Measurements from ENCODE around the gene ITGAD.
A peak's percentile ranks its signal among the peaks of the same experiment; 100 is the strongest.
"Not testable (repeated sequence)": the region's sequence is repeated elsewhere in the genome, so short reads cannot be mapped to it uniquely, and the experiment has no call there.

ITGAD gene

DNA sequence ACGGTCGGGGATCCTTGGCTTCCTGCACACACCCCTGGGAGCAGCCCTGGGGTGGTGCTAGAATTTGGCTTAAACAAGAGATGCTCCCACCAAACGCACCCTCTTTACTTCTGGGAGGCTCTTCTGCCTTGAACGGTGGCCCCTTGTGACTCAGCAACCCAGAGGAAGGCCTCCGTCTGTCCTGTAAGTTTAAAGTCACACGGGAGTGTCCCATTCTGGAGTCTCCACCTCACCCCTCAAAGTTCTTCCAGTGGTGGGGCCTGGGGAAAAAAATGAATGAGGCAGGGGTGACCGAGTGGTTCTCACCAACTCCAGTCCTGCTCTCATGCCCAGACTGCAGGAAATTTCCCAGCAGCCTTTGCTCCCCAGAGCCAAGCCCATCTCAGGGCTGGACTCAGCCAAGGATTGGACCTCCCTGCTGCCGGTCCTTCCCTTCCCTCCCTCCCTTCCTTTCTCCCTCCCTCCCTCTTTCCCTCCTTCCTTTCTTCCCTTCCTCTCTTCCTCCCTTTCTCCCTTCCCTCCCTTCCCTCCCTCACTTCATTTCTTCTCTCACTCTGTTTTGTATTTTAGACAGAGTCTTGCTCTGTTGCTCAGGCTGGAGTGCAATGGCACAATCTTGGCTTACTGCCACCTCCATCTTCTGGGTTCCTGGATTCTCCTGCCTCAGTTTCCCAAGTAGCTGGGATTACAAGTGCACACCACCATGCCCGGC is 11.4 kb downstream of the ITGAD start:
- no peak for DNase-seq

DNA sequence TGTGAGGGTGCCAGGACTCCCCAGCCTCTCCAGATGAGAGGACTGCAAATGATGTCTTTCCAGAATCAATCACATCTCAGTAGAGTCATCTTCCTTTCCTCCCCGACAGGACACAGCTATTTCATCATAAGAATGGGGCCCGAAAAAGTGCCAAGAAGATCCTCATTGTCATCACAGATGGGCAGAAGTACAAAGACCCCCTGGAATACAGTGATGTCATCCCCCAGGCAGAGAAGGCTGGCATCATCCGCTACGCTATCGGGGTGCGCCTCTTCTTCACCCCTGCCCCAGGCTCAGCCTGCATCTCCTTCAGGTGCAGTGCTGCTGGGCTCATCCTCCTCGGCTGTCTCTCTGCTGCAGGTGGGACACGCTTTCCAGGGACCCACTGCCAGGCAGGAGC is 14.3 kb downstream of the ITGAD start:
- DNase-seq = no peak

DNA sequence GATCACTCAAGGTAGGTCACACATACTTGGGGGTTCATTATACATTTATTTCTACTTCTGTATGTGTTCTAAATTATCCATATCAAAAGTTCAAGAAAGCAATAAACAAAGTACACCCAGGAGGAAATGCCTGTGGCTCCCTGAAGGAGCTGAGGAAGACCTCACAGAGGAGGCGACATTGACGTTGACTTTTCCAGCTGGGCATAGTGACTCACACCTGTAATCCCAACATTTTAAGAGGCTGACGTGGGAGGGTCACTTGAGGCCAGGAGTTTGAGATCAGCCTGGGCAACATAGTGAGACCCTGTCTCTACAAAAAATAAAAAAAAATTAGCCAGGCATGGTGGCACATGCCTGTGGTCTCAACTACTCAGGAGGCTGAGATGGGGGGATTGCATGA is 16.3 kb downstream of the ITGAD start:
- DNase-seq = no peak

DNA sequence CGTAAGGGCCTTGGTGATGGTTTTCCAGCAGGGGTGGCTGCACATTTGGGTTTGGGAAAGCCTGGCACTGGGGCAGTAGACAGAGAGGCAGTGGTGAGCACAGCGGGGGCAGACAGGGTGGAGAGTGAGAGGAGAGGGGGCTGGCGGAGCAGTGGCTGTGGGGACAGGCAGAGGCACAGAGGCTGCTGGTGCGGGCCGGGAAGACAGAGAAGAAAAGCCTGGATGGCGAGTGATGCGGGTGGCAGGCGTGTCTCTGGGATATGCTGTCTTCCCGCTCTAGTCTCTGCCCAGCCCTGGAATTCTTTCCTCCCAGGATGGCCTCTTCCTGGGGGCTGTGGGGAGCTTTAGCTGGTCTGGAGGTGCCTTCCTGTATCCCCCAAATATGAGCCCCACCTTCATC is 16.9 kb downstream of the ITGAD start:
- DNase-seq = no peak

DNA sequence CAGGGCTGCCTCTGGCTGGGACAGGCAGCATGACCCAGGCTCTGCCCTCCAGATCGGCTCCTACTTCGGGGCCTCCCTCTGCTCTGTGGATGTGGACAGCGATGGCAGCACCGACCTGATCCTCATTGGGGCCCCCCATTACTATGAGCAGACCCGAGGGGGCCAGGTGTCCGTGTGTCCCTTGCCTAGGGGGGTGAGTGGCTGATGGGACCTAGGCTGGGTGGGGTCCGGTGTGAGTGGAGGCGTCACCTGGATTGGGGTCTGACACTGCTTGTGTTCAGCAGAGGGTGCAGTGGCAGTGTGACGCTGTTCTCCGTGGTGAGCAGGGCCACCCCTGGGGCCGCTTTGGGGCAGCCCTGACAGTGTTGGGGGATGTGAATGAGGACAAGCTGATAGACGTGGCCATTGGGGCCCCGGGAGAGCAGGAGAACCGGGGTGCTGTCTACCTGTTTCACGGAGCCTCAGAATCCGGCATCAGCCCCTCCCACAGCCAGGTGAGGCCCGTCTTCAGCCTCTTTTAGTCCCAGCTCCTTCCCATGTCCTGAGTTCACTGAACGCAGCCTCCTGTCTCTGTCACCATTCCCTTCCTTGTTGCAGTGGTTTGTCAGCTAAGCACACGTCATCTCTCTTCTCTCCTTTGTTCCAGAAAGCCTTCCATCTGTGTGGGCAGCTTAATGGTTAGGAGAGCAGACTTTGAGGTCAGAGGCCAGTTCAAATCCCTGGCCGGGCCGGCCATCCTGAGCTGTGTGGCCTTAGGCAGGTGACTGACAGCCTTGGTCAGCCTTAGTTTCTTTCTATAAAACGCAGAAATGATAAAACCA is 18.1 kb downstream of the ITGAD start:
- DNase-seq = no peak

DNA sequence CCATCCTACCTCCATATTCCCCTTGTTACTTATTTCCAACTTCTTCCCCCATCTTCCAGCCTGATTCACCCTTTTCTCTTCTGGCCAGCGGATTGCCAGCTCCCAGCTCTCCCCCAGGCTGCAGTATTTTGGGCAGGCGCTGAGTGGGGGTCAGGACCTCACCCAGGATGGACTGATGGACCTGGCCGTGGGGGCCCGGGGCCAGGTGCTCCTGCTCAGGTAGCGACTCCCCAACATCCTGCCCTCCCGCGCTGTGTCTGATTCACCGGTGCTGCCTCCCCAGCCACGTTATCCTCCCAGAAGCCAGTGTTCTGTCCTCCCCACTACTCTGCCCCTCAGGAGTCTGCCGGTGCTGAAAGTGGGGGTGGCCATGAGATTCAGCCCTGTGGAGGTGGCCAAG is 19.6 kb downstream of the ITGAD start:
- DNase-seq = no peak

DNA sequence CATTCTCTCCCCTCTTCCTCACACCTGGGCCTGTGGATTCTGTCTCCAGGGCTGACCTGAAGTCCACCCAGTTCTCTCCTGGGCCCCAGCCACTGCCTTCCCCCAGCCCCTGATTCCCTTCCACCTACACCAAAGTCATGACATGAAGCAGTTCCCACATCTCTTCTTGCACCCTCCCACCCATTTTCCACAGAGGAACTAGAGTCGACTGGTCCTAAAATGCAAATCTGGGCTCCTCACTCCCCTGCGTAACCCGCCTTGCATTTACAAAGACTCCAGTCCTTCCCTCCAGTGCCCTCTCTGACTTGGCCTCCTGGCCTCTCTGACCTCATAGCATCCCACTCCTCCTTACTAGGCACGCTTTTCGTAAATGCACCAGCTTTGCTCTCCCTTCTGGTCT is 20.2 kb downstream of the ITGAD start:
- no peak for DNase-seq

DNA sequence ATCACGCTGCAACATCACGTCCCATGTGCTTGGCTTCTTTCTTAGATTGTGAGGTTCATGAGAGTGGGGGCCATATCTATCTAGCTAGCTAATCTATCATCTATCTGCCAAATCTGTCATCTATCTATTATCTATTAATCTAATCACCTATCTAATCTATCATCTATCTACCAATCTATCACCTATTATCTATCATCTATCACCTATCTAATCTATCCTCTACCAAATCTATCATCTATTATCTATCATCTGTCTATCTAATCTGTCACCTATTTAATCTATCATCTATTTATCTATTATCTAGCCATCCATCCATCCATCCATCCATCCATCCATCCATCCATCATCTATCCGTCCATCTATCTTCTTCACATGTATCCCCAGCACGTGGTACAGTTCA is 20.8 kb downstream of the ITGAD start:
- DNase-seq = no peak

DNA sequence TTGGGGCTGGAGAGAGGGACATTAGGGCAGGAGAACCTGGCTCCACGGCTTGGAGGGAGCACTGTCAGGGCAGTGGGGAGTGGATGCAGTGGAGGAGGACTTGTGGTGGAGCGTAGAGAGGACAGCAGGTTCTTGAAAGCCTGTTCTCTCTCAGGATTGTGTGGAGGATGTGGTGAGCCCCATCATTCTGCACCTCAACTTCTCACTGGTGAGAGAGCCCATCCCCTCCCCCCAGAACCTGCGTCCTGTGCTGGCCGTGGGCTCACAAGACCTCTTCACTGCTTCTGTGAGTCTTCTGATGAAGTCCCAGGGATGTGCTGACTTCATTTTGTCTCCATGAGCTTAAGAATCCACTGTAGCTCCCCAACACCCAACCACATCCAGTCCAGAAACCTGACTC is 21.6 kb downstream of the ITGAD start:
- peak in 1 of 5 donors; percentile 22 for DNase-seq

DNA sequence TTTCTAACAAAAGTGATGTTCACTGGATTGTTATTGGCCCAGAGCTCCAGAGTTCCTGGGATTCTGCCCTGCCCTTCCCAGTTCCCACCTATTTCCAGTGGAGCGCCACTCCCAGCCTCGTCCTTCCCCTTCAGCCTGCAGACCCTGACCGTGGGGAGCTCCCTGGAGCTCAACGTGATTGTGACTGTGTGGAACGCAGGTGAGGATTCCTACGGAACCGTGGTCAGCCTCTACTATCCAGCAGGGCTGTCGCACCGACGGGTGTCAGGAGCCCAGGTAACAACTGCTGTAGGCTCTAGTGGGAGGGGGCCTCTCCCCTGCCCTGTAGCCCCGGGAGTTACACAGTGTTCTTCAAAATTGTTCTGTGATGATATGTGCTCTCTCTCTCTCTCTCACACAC is 23.2 kb downstream of the ITGAD start:
- no peak for DNase-seq

DNA sequence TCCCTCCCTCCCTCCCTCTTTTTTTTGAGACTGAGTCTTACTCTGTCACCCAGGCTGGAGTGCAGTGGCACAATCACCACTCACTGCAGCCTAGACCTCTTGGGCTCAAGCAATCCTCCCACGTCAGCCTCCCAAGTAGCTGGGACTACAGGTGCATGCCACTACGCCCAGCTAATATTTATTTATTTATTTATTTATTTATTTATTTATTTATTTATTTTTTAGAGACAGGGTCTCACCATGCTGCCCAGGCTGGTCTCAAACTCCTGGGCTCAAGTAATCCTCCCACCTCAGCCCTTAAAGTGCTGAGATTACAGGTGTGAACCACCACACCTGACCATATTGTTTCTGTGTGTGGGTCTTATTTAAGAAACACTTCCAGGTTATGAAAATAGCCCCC is 23.9 kb downstream of the ITGAD start:
- not testable (repeated sequence) for DNase-seq

DNA sequence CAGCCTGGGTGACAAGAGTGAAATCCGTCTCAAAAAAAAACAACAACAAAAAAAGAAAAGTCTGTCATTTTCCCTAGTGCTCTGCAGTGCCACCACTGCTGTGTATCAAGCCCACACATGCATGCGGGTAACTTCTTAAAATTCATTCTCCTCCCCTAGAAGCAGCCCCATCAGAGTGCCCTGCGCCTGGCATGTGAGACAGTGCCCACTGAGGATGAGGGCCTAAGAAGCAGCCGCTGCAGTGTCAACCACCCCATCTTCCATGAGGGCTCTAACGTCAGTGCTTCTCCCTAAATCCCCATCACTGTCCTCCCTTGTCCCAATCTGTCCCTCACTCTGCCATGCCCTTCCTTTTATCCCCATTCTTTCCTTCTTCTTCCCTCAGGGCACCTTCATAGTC is 24.8 kb downstream of the ITGAD start:
- no peak for DNase-seq

DNA sequence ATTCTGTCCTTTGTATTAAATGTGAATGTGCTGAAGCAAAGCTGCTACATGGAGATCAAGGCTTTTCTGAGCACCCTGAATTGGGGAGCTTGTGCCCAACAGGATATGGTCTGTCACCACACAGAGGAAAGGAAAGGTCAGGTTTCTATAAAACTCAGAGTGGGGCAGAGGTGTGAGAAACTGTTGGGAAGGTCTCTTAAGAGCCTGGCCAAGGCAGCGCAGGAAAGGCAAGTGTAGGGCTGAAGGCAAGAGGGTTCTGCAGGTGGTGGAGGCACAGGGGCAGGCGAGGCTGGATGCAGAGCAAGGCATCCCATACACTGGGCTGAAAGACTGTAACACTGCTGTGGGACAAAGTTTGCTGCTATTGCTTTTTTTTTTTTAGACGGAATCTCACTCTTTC is 26.9 kb downstream of the ITGAD start:
- DNase-seq = peak in 1 of 5 donors; percentile 36

DNA sequence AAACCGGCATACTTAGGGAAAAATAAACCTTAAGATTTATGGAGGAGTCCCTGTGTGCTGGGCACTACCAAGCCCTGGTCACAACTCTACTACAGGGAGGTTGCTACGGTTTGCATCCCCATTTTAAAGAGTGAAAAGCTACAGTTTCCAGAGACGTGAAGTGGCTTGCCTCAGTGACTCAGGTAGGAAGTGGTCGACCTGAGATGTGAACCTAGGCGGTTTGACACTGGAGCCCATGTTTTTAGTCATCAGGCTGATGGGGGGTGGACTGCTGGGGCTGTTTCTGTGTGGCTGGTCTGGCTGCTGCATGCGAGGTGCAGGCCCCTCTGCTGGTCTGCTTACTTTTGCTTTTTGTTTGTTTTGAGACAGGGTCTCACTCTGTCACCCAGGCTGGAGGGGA is 28.5 kb downstream of the ITGAD start:
- peak in 1 of 5 donors; percentile 80 for DNase-seq

DNA sequence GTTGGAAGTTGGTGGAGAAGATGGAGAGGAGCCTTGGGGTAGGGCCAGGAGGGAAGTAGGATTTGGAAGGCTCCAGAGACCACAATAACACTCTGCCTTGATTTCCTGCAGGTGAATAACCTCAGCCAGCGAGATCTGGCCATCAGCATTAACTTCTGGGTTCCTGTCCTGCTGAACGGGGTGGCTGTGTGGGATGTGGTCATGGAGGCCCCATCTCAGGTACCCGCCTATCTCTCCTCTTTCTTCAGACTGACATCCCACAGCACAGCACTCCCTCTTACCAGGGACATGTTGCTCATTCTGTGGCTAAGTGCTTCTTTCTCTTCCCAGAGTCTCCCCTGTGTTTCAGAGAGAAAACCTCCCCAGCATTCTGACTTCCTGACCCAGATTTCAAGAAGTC is 30.1 kb downstream of the ITGAD start:
- no peak for DNase-seq

DNA sequence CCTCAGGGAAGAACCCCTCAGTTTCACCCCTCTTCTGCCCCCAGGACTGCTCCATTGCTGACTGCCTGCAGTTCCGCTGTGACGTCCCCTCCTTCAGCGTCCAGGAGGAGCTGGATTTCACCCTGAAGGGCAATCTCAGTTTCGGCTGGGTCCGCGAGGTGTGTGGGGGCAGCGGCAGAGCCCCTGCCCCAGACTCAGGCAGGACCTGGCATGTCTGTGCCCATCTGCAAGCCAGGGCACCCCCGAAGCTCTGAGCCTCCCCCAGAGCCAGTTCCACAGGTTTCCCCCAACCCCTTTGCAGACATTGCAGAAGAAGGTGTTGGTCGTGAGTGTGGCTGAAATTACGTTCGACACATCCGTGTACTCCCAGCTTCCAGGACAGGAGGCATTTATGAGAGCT is 30.7 kb downstream of the ITGAD start:
- DNase-seq = no peak

DNA sequence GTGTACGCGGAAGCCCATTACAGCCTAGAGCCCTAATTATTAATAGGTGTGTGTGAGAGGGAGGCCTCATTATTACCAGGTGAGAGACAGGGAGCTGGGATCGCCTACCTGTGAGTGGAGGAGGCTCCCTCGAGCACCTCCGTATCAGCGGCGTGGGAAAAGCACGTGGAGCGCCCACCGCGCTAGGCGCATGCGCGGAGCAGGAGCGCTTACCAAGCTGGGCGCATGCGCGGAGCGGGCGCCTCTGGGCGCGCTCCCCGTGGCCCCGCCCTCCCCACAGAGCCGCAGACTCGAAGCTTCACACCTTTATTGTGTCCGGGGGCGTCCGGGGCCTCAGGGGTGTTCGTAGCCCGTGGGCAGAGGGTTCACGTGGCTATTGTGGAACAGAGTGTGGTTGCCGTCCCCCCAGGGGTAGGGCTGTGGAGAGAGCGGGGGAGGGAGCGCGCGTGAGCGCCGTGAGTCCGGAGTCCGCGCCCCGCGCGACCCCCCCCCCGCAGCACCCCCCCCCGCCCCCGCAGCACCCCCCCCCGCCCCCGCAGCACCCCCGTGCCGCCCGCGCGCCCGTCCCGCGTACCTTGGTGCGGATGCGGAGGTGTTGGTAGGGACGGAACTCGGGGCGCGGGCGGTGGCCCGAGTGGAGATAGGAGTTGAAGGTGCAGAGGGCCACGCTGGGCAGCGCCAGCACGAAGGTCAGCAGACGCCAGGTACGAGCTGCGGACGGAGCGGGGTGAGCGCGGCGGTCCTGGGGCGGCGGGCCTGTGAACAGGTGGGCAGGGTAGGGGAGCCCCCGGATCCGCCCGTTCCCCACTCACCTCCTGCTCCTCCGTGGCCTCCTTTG is 34.5 kb downstream of the ITGAD start:
- peak; percentile 30 to 66 (median 55) for DNase-seq

DNA sequence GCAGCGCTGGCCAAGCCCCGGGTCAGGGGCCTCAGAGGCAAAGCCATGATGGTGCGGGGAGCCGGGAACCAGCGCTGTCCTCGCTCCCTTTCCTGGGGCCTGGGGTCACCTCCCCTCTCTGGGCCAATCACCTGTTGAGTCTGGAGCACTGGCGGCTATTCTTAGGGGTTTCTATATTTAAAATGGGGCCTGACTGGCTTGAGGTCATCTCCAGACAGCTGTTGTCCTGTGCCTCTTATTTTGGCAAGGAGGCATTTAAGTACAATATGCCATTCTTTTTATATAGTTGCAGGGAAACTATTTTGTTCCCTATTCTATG is 35.1 kb downstream of the ITGAD start, which contains the start of gene COX6A2:
Gene COX6A2, minus strand, starts transcription at position 82 of the 319 bp plus-strand sequence. Its CDS starts 35 bp downstream, at position 47.
- DNase-seq = no peak

DNA sequence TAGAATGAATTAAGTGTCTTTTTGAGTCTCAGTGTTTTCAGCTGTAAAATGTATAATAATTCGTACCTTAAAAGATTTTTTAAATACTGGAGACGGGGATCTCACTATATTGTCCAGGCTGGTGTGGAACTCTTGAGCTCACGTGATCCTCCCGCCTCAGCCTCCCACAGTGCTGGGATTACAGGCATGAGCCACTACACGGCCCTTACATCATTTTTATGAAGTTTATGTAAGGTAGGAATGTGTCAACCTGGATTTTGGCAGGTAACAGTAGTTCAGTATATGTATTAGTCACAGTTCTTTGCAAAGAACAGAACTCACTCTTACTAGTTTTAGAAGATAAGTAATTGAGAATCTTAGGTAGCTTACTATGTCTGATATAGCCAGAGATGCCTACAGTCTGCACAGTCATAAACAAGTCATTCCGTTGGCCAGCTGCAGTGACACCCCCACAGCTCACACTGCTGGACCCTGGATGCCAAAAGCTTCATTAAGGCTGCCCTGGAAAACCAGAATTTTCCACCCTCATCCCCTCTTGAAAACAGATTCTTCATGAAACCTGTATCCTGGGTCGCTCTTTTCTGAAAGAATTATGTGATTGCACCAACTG is 35.6 kb downstream of the ITGAD start:
- DNase-seq = no peak

DNA sequence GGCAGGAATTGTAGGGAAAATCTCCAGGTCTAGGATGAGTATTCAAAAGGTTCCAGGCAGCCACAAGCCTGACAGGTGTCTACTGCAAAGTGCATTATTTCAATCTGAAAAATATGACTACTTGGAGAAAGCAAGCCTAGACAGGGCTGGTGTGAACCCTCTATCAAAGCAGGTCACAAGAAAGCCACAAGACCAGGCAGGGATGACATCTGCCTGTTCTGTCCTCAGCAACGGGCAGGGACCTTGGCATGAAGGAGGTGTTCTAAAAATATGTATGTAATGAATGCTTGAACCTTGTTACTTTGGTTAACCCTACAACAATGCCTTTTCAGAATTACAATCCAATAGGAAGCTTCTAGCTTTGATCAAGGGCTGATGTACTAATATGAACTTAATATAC is 36.2 kb downstream of the ITGAD start:
- DNase-seq = no peak

DNA sequence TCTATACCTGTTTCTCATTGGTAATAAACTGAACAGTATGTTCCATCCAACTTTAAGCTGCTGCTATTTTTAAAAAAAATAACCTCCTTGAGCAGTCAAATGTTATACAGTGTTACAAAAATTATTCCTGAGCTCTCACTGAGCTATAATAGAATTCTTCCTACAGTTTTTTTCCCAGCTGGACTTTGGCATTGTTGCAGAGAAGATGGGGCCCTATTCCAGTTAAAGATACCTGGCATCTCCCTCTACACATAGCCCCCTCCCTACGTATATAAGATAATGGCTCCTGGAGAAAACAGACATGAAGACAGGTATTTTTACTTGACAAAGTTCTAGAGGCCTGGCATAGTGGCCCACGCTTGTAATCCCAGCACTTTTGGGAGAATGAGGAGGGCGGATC is 36.7 kb downstream of the ITGAD start:
- no peak for DNase-seq

DNA sequence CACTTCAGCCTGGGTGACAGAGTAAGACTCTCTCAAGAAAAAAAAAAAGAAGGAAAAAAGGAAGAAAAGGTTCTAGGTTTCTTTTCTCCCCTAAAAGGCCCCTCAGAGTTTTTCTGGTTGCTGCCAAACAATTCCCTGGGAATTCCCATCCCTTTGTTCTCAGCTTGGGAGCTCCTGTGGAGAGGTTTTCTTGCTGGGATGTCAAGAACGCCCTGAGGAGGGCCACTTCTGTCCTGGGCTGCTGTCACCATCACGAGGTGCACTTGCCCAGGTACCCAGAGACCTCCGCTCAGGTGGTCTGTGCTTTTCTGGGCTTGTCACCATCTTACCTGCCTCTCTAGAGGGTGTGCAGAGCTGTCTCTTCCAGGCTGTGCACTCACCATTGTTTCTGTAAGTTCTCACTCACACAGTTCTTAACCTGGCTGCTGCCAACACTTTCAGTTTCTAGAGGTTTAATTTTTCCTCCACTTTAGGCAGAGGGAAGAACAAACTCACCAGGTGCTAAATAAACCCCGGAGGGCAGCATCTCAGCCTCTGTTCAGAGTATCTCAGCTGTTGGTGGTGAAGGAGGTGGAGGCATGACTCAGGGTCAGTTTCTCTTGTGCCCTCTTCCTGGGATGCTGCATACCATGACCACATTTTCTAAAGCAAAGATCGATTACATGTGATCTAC is 37.4 kb downstream of the ITGAD start:
- DNase-seq = no peak

Data from T-helper 1 cell (primary cell).